Endodermal cell (in vitro differentiated cells): Measurements from ENCODE around the gene CHD6. TPM values are rescaled to one million over a fixed set of nuclear protein-coding genes. Genes with fewer than 3 reads are reported as not detected.

Source experiments
- DNase-seq: peaks from one replicate; pipeline ENCODE4 v3.0.0-alpha.2; 2017
- H3K27ac ChIP-seq: 2 replicates; pipeline ENCODE4 v1.5.1; 2013; ENCODE audit warnings: mild to moderate bottlenecking, low read depth, low read length, moderate library complexity
- H3K27me3 ChIP-seq: 2 replicates; pipeline ENCODE4 v1.6.1; 2013; ENCODE audit warnings: mild to moderate bottlenecking, low read length, moderate library complexity; ENCODE audit not compliant: insufficient read depth, control insufficient read depth, poor library complexity, severe bottlenecking
- H3K36me3 ChIP-seq: 2 replicates; pipeline ENCODE4 v1.7.0; 2013; ENCODE audit warnings: mild to moderate bottlenecking, low read length, moderate library complexity; ENCODE audit not compliant: control insufficient read depth, insufficient read depth
- H3K4me1 ChIP-seq: one replicate; pipeline ENCODE4 v1.7.0; 2013; ENCODE audit warnings: low read length; ENCODE audit not compliant: control insufficient read depth, insufficient read depth
- H3K4me3 ChIP-seq: 2 replicates; pipeline ENCODE4 v1.5.1; 2013; ENCODE audit warnings: mild to moderate bottlenecking, low read length, moderate library complexity
- H3K9ac ChIP-seq: 2 replicates; pipeline ENCODE4 v1.6.1; 2013; ENCODE audit warnings: mild to moderate bottlenecking, low read length, moderate library complexity; ENCODE audit not compliant: poor library complexity, severe bottlenecking; ENCODE audit errors: extremely low read depth
- H3K9me3 ChIP-seq: 2 replicates; pipeline ENCODE4 v1.6.1; 2013; ENCODE audit warnings: mild to moderate bottlenecking, low read length, moderate library complexity; ENCODE audit not compliant: control insufficient read depth
- H3K27ac Mint-ChIP-seq: 2 replicates; pipeline ENCODE4 v1.8.0; 2020; ENCODE audit warnings: mixed read lengths
- H3K27me3 Mint-ChIP-seq: 2 replicates; pipeline ENCODE4 v1.8.0; 2021; ENCODE audit warnings: mild to moderate bottlenecking, mixed read lengths; ENCODE audit not compliant: insufficient read depth
- H3K36me3 Mint-ChIP-seq: 2 replicates; pipeline ENCODE4 v1.8.0; 2020; ENCODE audit warnings: low read depth, mixed read lengths
- H3K4me1 Mint-ChIP-seq: 2 replicates; pipeline ENCODE4 v1.8.0; 2020; ENCODE audit warnings: mixed read lengths
- H3K4me3 Mint-ChIP-seq: 2 replicates; pipeline ENCODE4 v1.8.0; 2020; ENCODE audit warnings: mild to moderate bottlenecking, moderate library complexity, mixed read lengths
- H3K9me3 Mint-ChIP-seq: 2 replicates; pipeline ENCODE4 v1.8.0; 2020; ENCODE audit warnings: mild to moderate bottlenecking, mixed read lengths
- WGBS, 2 experiments: methylation state at CpG; one replicate each; pipeline versions ENCODE4 v1.1.5 to v1.1.7; 2013; ENCODE audit warnings: missing lambda C conversion rate in 2 of 2, mixed read lengths in 1 of 2; ENCODE audit not compliant: insufficient coverage in 1 of 2, insufficient read length in 1 of 2; 5-methylcytosine and 5-hydroxymethylcytosine counted together
- total RNA-seq, 2 donors: library from RNA; stranded (reverse); fragmentation: NEBNext Ultra II Directional in 1 of 2; extraction: Animal tissue kit (Norgen Biotek cat#: 25700) in 1 of 2; gene quantifications; 2 replicates in 1 of 2; 3 replicates in 1 of 2; pipeline ENCODE4 v1.2.1, GENCODE V29; 2021
- TF ChIP-seq, protein P1 (sequence below): fragments of 200-600 bp; sonication (generic); conservative IDR thresholded peaks from 2 replicates; pipeline ENCODE4 v1.5.0; 2021; ENCODE audit warnings: antibody characterized with exemption, mild to moderate bottlenecking

The CHD6 gene
- total RNA-seq, 2 donors from 2014 or later: 82.5 to 107 TPM

DNA sequence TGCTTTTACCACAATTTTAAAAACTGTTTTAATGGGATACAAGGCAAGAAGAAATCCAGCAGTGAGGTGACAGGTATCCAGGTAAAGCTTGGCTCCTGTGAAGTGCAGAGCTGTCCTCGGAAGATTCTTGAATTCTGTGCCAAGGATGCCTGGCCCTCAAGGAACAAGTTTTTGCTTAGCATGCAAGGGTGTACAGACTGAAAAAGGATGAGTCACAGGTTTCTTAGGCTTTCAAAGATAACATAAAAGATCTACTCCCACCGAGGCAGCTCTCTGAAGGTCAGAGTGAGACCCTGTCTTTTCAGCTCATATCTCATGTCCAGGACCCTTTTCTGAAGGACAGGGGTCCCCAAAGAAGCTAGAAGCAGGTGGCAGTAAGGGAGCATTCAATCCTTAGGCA is 83.3 kb downstream of the CHD6 start:
- H3K27ac ChIP-seq: no peak overlapping the region
- no peaks in the 10 kb centered on the region for H3K27me3 Mint-ChIP-seq
- peaks cover 20% of the 10 kb centered on the region for H3K9me3 ChIP-seq
- peaks cover 57% of the 10 kb centered on the region for H3K36me3 ChIP-seq
- TF ChIP-seq, protein P1, sequence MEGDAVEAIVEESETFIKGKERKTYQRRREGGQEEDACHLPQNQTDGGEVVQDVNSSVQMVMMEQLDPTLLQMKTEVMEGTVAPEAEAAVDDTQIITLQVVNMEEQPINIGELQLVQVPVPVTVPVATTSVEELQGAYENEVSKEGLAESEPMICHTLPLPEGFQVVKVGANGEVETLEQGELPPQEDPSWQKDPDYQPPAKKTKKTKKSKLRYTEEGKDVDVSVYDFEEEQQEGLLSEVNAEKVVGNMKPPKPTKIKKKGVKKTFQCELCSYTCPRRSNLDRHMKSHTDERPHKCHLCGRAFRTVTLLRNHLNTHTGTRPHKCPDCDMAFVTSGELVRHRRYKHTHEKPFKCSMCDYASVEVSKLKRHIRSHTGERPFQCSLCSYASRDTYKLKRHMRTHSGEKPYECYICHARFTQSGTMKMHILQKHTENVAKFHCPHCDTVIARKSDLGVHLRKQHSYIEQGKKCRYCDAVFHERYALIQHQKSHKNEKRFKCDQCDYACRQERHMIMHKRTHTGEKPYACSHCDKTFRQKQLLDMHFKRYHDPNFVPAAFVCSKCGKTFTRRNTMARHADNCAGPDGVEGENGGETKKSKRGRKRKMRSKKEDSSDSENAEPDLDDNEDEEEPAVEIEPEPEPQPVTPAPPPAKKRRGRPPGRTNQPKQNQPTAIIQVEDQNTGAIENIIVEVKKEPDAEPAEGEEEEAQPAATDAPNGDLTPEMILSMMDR: no peak
- 93% methylated on average over 2 of the region's 2 CpGs for WGBS, 2 experiments
- DNase-seq: no peak
- H3K9ac ChIP-seq: no peak overlapping the region
- H3K27ac Mint-ChIP-seq: no peak overlapping the region
- peaks cover 42% of the 10 kb centered on the region for H3K36me3 Mint-ChIP-seq
- peaks cover 20% of the 10 kb centered on the region for H3K4me1 Mint-ChIP-seq
- peaks cover 18% of the 10 kb centered on the region for H3K9me3 Mint-ChIP-seq
- peaks cover 8% of the 10 kb centered on the region for H3K4me1 ChIP-seq
- H3K4me3 ChIP-seq: no peak overlapping the region
- H3K4me3 Mint-ChIP-seq: no peak overlapping the region
- H3K27me3 ChIP-seq: no peaks in the 10 kb centered on the region

DNA sequence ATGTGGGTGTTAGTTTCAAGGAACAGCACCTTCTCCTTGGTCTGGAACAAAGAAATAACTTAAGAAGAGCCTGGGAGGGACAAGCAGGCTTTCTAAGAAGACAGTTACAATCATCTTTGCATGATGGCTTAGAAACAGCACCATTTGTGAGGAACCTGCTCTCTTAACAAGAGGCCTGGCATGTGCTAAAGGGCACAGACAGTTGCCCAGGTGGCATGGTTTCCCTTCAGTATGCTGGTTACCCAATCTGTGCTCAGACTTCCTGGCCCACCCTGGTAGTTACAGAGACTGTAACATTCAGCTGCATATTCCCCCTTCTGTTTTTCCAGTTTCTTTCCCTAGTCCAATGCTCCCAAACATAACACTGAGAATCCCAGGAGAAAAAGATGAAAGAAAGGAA is 84.0 kb downstream of the CHD6 start:
- TF ChIP-seq, protein P1: no peak
- Histone ChIP-seq H3K27me3 (no peaks in the 10 kb centered on the region), H3K27ac (no peak overlapping the region), H3K9me3 (peaks cover 20% of the 10 kb centered on the region), H3K4me3 (no peak overlapping the region), H3K4me1 (peaks cover 8% of the 10 kb centered on the region), H3K36me3 (peaks cover 53% of the 10 kb centered on the region), H3K9ac (no peak overlapping the region)
- peaks cover 18% of the 10 kb centered on the region for H3K9me3 Mint-ChIP-seq
- H3K4me1 Mint-ChIP-seq: peaks cover 20% of the 10 kb centered on the region
- peaks cover 39% of the 10 kb centered on the region for H3K36me3 Mint-ChIP-seq
- H3K4me3 Mint-ChIP-seq: no peak overlapping the region
- H3K27ac Mint-ChIP-seq: peak overlapping the region; percentile 35
- no peak for DNase-seq
- no peaks in the 10 kb centered on the region for H3K27me3 Mint-ChIP-seq

DNA sequence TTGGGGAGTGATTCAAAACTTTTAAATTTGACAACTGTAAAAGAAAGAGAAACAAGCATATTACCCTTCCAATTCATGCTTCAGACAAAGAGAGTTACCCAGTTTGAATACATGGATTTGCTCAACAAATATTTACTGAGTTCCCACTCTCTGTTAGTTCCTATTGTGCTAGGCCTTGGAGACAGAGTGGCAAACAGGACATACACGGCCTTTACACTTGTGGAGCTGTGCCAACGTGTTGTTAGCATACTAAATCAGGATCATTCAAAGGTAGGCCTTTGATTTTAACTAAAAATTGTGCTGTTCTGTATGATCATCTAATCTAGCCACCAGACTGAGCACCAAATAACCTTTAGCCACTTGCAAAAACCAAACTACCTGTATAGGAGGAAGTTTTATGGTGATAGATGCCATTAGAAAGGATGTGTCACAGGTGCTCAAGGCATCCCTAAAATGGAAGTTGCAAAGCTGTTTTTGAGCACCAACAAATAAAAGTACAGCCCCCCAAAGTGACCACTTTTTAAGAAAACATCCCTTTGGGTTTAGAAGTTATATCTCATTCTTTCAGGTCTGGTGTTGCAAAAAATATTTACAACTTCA is 84.5 kb downstream of the CHD6 start:
- Histone ChIP-seq H3K4me3 (no peak overlapping the region), H3K9me3 (peaks cover 15% of the 10 kb centered on the region), H3K27ac (no peak overlapping the region), H3K9ac (no peak overlapping the region), H3K27me3 (no peaks in the 10 kb centered on the region), H3K36me3 (peaks cover 47% of the 10 kb centered on the region), H3K4me1 (peaks cover 8% of the 10 kb centered on the region)
- Mint-ChIP-seq H3K9me3 (peaks cover 13% of the 10 kb centered on the region), H3K36me3 (peaks cover 34% of the 10 kb centered on the region), H3K27me3 (no peaks in the 10 kb centered on the region), H3K27ac (peak overlapping the region; percentile 35), H3K4me1 (peaks cover 20% of the 10 kb centered on the region), H3K4me3 (no peak overlapping the region)
- TF ChIP-seq, protein P1: no peak
- no peak for DNase-seq
- 94 to 100% methylated on average over 2 of the region's 2 CpGs for WGBS, 2 experiments
